ENCODE results near the gene SFXN3. TPM values are rescaled to one million over a fixed set of nuclear protein-coding genes. Genes with fewer than 3 reads are reported as not detected.

Gene SFXN3
- total and polyA plus RNA-seq, 2 of the 13 experiments (the other 11 are each of a cell fraction or from before 2014, with no cell fraction given): 16.8 to 71.5 TPM

DNA sequence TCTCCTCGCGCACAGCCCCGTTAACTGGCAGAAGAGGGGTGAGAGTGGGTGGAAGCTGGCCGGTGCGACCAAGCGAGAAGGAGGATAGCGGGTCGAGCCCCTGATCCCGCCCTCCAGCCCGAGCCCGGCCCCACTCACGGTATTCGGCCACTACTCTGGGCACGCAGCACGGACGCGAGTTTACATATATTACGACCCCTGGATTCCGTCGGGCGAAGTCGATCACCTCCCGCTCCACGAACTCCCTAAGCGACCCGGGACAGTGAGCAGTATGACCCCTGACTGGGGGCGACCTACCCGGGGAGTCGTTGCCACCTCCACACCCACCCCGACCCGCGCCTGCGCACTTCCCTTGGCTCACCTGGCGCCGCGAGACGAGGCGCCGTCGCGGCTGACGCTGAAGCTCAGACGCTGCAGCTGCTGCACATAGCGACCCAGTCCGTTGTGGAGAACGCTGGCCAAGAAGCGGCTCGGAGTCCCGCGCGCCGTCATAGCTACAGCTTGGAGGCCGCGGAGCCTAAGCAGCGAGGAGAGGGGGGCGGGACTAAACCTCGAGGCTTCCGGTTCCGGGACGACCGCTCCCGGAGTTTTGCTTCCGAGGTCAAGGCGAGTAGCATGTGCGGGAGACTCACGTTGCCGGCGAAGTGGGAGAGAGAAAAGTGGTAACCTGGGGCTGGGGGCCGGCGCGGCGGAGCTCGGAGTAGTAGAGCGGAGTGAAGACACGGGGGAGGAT, 43.9 kb upstream of the SFXN3 start, which contains the start of the genes MRPL43 and TWNK (continued):
- TF ChIP-seq HIC2 (CRISPR knock-in tag; IDR thresholded peaks at IDR 0.05; ENCODE audit: low read depth): 0 out of 2 replicates have a peak, but pooled peaks have one; percentile 70
- no peak for TF ChIP-seq HMG20A (CRISPR knock-in tag; IDR thresholded peaks at IDR 0.05; ENCODE audit: borderline replicate concordance)
- TF ChIP-seq KDM6A (CRISPR knock-in tag; IDR thresholded peaks at IDR 0.05; ENCODE audit: low read depth): no peak
- no peak; the same call in 1 of the 2 replicates for TF ChIP-seq PAF1 (CRISPR knock-in tag; IDR thresholded peaks at IDR 0.05)
- TF ChIP-seq KDM5B (CRISPR knock-in tag; IDR thresholded peaks at IDR 0.05; ENCODE audit: borderline replicate concordance): peak; percentile 83; the same call in 1 of the 2 replicates
- TF ChIP-seq BRD4 (CRISPR knock-in tag; IDR thresholded peaks at IDR 0.05): peak; percentile 51; the same call in 1 of the 2 replicates
- no peak for TF ChIP-seq ZNF512B (CRISPR knock-in tag; IDR thresholded peaks at IDR 0.05; ENCODE audit: borderline replicate concordance)
- peak; percentile 76 for TF ChIP-seq BRF2 (CRISPR knock-in tag; IDR thresholded peaks at IDR 0.05)
- TF ChIP-seq ZNF280B (CRISPR knock-in tag; IDR thresholded peaks at IDR 0.05; ENCODE audit: borderline replicate concordance): peak; percentile 43
- peak; percentile 94 for TF ChIP-seq HOXA9 (CRISPR knock-in tag; IDR thresholded peaks at IDR 0.05; ENCODE audit: borderline replicate concordance)
- TF ChIP-seq RBFOX2 (IDR thresholded peaks at IDR 0.05; ENCODE audit: low read depth, low read length): peak; percentile 98
- no peak for TF ChIP-seq GMEB2 (CRISPR knock-in tag; IDR thresholded peaks at IDR 0.05; ENCODE audit: low read depth)
- TF ChIP-seq GABPB1 (CRISPR knock-in tag; IDR thresholded peaks at IDR 0.05): peak; percentile 99
- TF ChIP-seq NR1H2 (CRISPR knock-in tag; IDR thresholded peaks at IDR 0.05; ENCODE audit: borderline replicate concordance, low read depth): no peak
- TF ChIP-seq ZNF850 (CRISPR knock-in tag; conservative IDR thresholded peaks at IDR 0.05): no peak
- peak; percentile 69 for TF ChIP-seq SPEN (CRISPR knock-in tag; IDR thresholded peaks at IDR 0.05; ENCODE audit: low read depth)
- no peak for TF ChIP-seq CCDC6 (CRISPR knock-in tag; IDR thresholded peaks at IDR 0.05)
- TF ChIP-seq BORCS8-MEF2B (CRISPR knock-in tag; IDR thresholded peaks at IDR 0.05): peak; percentile 53; the same call in 1 of the 2 replicates
- no peak for TF ChIP-seq ZNF607 (CRISPR knock-in tag; IDR thresholded peaks at IDR 0.05; ENCODE audit: borderline replicate concordance)
